NCI-H2196 (cell line): Measurements from ENCODE around the gene GRIA2.

Experiments
- DNase-seq: peaks from one replicate; lab custom pipeline; 2025; ENCODE audit not compliant: unreplicated experiment; lab: John Stamatoyannopoulos, UW

The GRIA2 gene

DNA sequence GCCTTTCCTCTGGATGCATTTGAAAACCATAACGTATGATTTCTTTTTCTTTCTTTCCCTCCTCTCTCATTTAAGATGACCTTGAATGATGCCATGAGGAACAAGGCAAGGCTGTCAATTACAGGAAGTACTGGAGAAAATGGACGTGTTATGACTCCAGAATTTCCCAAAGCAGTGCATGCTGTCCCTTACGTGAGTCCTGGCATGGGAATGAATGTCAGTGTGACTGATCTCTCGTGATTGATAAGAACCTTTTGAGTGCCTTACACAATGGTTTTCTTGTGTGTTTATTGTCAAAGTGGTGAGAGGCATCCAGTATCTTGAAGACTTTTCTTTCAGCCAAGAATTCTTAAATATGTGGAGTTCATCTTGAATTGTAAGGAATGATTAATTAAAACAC, 142.8 kb downstream of the GRIA2 start:
- no peak for DNase-seq

DNA sequence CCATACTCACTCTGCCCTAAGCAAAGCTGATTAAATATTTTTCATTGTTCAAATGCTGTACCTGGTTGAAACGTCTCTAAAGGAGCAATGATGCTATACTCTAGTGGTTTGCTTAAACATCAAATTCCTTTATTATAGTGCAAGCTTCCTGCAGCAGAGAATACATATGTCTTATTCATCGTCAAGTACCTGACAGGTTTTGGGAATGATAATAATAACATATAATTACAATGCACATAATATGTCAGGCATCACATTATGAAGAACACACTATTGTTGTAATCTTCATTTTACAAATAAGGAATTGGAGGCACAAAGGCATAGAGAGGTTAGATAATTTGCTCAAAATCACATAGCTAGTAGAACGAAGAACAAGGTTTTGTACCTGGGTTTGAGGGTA, 151.6 kb downstream of the GRIA2 start:
- DNase-seq, result no peak

DNA sequence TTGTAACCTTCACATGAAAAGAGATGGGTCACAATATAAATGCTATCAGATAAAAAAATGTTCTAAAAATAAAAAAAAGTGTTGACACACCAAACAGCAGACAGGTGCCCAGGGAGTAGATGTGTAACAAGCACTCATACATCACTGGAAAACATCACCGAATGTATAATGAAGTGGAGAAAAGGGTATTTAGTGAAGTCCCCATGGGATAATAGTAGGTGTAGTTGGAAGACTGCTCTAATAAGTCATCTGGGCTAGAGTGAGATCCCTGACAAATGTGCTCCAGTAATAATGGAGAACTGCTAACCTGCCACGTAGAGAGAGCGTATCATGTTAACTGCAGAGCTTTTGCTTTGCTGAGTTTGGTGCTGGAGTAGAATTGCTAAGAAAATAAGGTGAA, 152.0 kb downstream of the GRIA2 start:
- no peak for DNase-seq

DNA sequence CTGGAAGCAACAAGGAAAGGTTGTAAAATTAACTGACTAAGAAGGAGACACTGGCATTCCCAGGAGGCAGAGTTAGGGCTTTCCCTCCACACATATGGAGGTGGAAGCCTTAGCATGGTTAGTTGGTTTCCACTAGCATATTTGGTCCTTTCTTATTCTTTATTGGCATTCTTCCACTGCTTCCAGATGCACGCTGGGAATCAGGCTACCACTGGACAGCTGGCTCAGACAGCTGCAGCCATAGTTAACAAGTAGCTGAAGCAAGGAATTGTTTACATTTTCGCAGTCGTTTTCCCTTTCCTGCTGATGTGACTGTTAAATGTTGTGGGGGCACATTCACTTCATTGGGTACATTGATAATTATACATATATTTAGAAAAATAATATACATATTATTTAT, 169.2 kb downstream of the GRIA2 start:
- DNase-seq, result no peak

DNA sequence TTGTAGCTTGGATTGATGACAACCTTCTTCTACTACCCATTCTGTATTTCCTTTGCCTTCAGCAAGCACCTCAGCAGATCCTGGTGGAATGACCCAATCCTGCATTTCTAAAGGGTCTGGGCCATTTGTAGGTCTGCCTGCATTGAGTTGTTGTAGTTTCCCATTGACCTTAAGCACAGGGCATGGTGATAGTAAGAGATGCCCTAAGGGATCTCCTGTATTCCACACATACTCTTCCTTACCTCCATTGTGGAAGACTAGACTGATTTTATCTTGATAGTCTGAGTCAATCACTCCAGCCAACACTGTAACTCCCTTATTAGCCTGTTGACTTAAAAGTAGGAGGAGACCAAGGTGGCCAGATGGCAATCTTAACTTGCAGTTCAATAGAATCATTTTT, 184.5 kb downstream of the GRIA2 start:
- DNase-seq, result no peak
